Natural killer cell (primary cell): Measurements from ENCODE around the gene GPSM1. TPM values are rescaled to one million over a fixed set of nuclear protein-coding genes. Genes with fewer than 3 reads are reported as not detected.

ENCODE experiments used
- ATAC-seq, 3 donors: fragments of 150-1000 bp in 2 of 3; fragments of 200-7000 bp in 1 of 3; cut with Tn5 transposase; 1 replicate in 1 of 3; 2 replicates in 2 of 3; pipeline ENCODE4 v1.10.0; 2021; ENCODE audit warnings: mild to moderate bottlenecking in 2 of 3, moderate library complexity in 2 of 3
- DNase-seq, 2 donors: peaks; one replicate each; pipeline versions ENCODE4 v3.0.0 to v3.0.0-alpha.2; 2013 to 2021; ENCODE audit warnings: mixed read lengths in 1 of 2
- H3K27ac ChIP-seq: one replicate; pipeline ENCODE4 v1.5.1; 2013; ENCODE audit warnings: mild to moderate bottlenecking, low read length
- H3K27me3 ChIP-seq: one replicate; pipeline ENCODE4 v1.6.1; 2013; ENCODE audit warnings: low read length; ENCODE audit not compliant: control insufficient read depth, insufficient read depth
- H3K36me3 ChIP-seq: one replicate; pipeline ENCODE4 v1.6.1; 2013; ENCODE audit warnings: low read length; ENCODE audit not compliant: control insufficient read depth, insufficient read depth
- H3K4me1 ChIP-seq: one replicate; pipeline ENCODE4 v1.6.1; 2013; ENCODE audit warnings: low read length; ENCODE audit not compliant: control insufficient read depth, insufficient read depth
- H3K4me3 ChIP-seq: one replicate; pipeline ENCODE4 v1.5.1; 2013; ENCODE audit warnings: low read length
- H3K9me3 ChIP-seq: one replicate; pipeline ENCODE4 v1.6.1; 2013; ENCODE audit warnings: low read length; ENCODE audit not compliant: control insufficient read depth, insufficient read depth
- H3K27ac Mint-ChIP-seq, 2 donors: one replicate each; pipeline ENCODE4 v1.8.0; 2022; ENCODE audit warnings: mild to moderate bottlenecking in 2 of 2, mixed read lengths in 2 of 2, moderate library complexity in 1 of 2
- H3K27me3 Mint-ChIP-seq, 2 donors: one replicate each; pipeline ENCODE4 v1.8.0; 2022; ENCODE audit warnings: low read depth in 2 of 2, mixed read lengths in 2 of 2
- H3K36me3 Mint-ChIP-seq: one replicate; pipeline ENCODE4 v1.8.0; 2022; ENCODE audit warnings: mixed read lengths
- H3K4me1 Mint-ChIP-seq, 2 donors: one replicate each; pipeline ENCODE4 v1.8.0; 2022; ENCODE audit warnings: mixed read lengths in 2 of 2
- H3K4me3 Mint-ChIP-seq: one replicate; pipeline ENCODE4 v1.8.0; 2022; ENCODE audit warnings: mild to moderate bottlenecking, moderate library complexity, mixed read lengths
- H3K9me3 Mint-ChIP-seq, 2 donors: one replicate each; pipeline ENCODE4 v1.8.0; 2022; ENCODE audit warnings: mixed read lengths in 2 of 2
- WGBS: methylation state at CpG from one replicate; pipeline ENCODE4 v1.1.7; 2013; ENCODE audit warnings: missing lambda C conversion rate; ENCODE audit not compliant: insufficient coverage; 5-methylcytosine and 5-hydroxymethylcytosine counted together
- intact Hi-C: fragments of 100-400 bp; cut with micrococcal nuclease; formaldehyde crosslinking; loops from one replicate; pipeline ENCODE4 v1.14.2; 2022
- total RNA-seq, 4 donors: library from RNA; stranded (reverse); fragments of 120-200 nt in 1 of 4; gene quantifications; one replicate each; pipeline versions ENCODE4 v1.2.3 to v1.2.4, GENCODE V29; 2013 to 2022
- TF ChIP-seq, protein P1 (sequence below): fragments of 200-600 bp; IDR thresholded peaks from one replicate; pipeline ENCODE4 v1.8.0; 2022; ENCODE audit warnings: antibody characterized with exemption

The GPSM1 gene
- total RNA-seq, 3 donors from 2014 or later (not counting 1 experiment from before 2014, with no cell fraction given), result 2.6 to 4.2 (median 3.4) TPM

DNA sequence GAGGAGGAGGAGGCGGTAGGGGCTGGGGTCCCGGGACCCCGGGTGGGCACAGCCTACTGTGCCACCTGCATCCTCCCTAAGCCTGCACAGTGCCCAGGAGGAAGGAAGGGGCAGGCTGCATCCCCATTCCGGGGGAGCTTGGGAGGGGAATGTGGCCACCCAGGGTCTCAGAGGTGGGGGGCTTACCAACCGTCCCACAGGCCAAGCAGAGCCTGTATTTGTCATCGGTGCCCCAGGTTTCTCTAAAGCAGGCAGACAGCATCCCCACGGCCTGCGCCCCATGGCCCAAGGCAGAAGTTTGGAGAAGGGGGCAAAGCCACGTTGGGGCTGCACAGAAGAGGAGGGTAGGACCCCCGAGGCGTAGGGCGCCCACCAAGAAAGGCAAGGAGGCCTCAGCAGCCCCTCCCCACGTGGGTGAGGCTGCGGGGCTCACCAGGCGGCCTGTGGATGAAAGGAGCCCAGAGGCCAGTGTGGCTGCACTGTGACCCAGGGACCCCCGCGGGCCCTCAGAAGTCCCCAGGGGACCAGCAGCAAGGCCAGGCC, 507 bp upstream of the GPSM1 start:
- peaks cover 0 to 3% of the 10 kb centered on the region in 2 donors for H3K27me3 Mint-ChIP-seq
- H3K9me3 ChIP-seq, result no peaks in the 10 kb centered on the region
- no peaks in the 10 kb centered on the region for H3K36me3 ChIP-seq
- H3K27ac Mint-ChIP-seq, result no peak overlapping the region
- H3K4me3 Mint-ChIP-seq, result peak overlapping the region; percentile 74
- H3K4me3 ChIP-seq, result no peak overlapping the region
- H3K27ac ChIP-seq, result no peak overlapping the region
- H3K36me3 Mint-ChIP-seq, result no peaks in the 10 kb centered on the region
- H3K4me1 ChIP-seq, result peaks cover 20% of the 10 kb centered on the region
- WGBS, result 19% methylated on average over 17 of the region's 17 CpGs
- TF ChIP-seq, protein P1, sequence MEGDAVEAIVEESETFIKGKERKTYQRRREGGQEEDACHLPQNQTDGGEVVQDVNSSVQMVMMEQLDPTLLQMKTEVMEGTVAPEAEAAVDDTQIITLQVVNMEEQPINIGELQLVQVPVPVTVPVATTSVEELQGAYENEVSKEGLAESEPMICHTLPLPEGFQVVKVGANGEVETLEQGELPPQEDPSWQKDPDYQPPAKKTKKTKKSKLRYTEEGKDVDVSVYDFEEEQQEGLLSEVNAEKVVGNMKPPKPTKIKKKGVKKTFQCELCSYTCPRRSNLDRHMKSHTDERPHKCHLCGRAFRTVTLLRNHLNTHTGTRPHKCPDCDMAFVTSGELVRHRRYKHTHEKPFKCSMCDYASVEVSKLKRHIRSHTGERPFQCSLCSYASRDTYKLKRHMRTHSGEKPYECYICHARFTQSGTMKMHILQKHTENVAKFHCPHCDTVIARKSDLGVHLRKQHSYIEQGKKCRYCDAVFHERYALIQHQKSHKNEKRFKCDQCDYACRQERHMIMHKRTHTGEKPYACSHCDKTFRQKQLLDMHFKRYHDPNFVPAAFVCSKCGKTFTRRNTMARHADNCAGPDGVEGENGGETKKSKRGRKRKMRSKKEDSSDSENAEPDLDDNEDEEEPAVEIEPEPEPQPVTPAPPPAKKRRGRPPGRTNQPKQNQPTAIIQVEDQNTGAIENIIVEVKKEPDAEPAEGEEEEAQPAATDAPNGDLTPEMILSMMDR, result no peak
- intact Hi-C loops, result no loop called here
- H3K4me1 Mint-ChIP-seq, result no peaks in the 10 kb centered on the region
- no peaks in the 10 kb centered on the region for H3K9me3 Mint-ChIP-seq
- DNase-seq (peak in 1 of 2 donors; percentile 18), ATAC-seq (peak in 2 of 3 donors; percentile 17 to 29)
- H3K27me3 ChIP-seq, result peaks cover 6% of the 10 kb centered on the region

DNA sequence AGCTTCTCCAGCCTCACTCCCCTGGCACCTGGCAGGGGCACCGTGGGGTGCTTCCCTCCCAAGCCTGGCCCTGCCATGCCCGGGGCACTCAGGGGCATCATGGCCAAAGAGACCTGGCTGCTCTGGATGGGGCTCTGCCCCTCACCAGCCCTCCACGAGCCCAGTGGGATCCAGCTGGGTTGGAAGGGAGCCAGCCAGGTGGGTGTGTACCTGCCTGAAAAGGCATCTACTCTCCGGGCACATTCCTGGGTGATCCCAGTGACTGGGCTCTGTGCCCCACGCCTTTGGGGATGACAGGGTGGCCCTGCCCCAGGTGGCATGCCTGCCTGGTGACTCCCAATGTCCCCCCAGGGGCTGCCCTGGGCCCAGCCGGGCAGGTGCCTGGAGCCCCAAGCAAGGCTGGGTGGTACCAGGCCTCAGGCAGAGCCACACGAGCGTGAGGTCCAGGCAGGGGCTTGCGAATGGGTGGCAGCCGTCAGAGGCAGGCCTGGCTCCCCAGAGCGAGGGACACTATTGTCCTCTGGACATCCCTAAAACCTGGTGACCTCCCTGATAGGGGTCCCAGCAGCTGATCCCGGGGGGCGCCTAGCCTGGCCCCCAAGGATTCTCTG, 777 bp downstream of the GPSM1 start:
- Mint-ChIP-seq H3K36me3 (no peaks in the 10 kb centered on the region), H3K27ac (no peak overlapping the region), H3K4me1 (no peaks in the 10 kb centered on the region), H3K4me3 (no peak overlapping the region), H3K9me3 (no peaks in the 10 kb centered on the region), H3K27me3 (peaks cover 0 to 3% of the 10 kb centered on the region in 2 donors)
- peak overlapping the region; percentile 7 for H3K4me3 ChIP-seq
- TF ChIP-seq, protein P1, result no peak
- H3K36me3 ChIP-seq, result no peaks in the 10 kb centered on the region
- no peak for DNase-seq
- 35% methylated on average over 13 of the region's 13 CpGs for WGBS
- no peak overlapping the region for H3K27ac ChIP-seq
- H3K27me3 ChIP-seq, result peaks cover 6% of the 10 kb centered on the region
- intact Hi-C loops, result no loop called here
- peaks cover 20% of the 10 kb centered on the region for H3K4me1 ChIP-seq
- no peaks in the 10 kb centered on the region for H3K9me3 ChIP-seq
- peak in 2 of 3 donors; percentile 6 for ATAC-seq

DNA sequence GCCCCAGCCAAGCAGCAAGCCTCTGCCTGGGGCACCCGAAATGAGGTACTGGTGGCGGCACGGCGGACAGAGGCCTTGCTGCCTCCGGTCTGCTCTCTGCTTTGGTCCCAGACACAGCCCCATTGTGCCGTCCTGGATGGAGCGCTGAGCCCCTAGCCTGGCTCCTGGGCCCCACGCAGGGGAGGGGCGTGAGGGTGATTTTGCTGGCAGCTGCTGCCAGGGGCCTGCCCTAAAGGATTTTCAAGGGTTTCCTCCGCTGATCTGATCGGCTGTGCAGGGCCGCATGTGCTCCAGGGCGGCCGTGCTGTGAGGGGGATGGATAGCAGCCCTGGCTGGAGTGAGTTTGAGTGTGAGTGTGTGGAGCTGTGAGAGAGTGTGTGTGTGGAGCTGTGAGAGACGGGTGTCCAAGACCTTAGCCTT, 1.3 kb downstream of the GPSM1 start:
- DNase-seq (no peak), ATAC-seq (no peak)
- Histone ChIP-seq H3K27ac (no peak overlapping the region), H3K36me3 (no peaks in the 10 kb centered on the region), H3K4me3 (no peak overlapping the region), H3K27me3 (peaks cover 6% of the 10 kb centered on the region), H3K4me1 (peaks cover 20% of the 10 kb centered on the region), H3K9me3 (no peaks in the 10 kb centered on the region)
- peaks cover 0 to 3% of the 10 kb centered on the region in 2 donors for H3K27me3 Mint-ChIP-seq
- intact Hi-C loops, result no loop called here
- TF ChIP-seq, protein P1, result no peak
- H3K27ac Mint-ChIP-seq, result no peak overlapping the region
- no peaks in the 10 kb centered on the region for H3K9me3 Mint-ChIP-seq
- 44% methylated on average over 15 of the region's 15 CpGs for WGBS
- no peak overlapping the region for H3K4me3 Mint-ChIP-seq
- H3K4me1 Mint-ChIP-seq, result no peaks in the 10 kb centered on the region
- H3K36me3 Mint-ChIP-seq, result no peaks in the 10 kb centered on the region
